Fibroblast of skin of left biceps (primary cell): ENCODE measurements around the gene CD93.

ENCODE experiments used
- DNase-seq, 2 experiments: peaks; one replicate each; pipeline ENCODE4 v3.0.0-alpha.2; 2013; ENCODE audit warnings: low read depth in 2 of 2

The CD93 gene

DNA sequence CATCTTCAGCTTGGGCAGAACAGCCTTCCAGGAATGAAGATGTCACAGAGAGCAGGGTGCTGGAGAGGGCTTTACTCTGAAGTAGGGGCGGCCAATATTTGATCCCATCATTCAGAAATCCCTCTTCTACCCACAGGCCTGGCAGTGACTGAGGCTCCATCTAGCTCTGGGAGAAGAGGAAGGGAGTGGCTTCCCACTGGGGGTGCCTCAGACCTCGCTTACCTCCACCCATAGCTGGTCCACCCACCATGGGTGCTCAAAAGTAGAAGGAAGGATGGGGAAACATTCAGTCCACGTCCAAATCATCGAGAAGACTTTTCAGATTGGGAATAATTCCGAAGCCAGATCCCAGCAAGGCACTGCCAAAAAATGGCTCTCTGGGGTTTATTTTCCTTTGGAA, 24.9 kb downstream of the CD93 start:
- DNase-seq: no peak

DNA sequence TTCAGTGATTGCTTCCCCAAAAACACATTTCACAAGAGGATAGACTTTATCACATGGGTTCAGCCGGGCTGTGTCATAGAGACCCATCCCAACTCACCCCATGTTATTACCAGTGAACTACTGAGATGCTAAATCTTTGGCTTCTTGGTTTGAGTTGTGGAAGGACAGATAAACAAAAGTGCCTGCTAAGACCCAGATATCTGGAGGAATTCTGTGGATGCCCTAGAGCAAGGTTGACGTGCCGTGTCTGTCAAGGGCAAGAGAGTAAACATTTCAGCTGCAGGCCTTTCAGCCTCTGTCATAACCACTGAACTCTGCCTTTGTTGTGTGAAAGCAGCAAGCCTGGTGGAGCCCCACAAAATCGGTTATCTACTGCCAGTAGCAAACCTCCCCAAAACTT, 25.5 kb downstream of the CD93 start:
- DNase-seq: no peak

DNA sequence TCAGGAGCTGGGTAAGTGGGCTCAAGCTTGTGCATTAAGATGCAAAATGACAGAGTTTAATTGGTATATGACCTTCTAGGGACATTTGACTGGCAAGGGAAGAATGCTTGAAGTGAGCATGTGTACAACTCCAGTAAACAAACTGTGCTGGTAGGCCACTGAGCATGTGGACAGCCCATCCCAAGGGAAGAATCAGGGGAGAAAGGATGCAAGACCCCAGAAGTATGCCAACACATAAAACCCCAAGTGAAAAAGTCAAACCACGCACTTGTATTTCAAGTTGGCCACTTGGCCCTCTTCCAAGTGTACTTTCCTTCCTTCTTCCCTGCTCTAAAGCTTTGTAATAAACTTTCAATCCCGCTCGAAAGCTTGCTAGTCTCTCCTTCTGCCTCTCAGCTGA, 26.3 kb downstream of the CD93 start:
- DNase-seq: no peak

DNA sequence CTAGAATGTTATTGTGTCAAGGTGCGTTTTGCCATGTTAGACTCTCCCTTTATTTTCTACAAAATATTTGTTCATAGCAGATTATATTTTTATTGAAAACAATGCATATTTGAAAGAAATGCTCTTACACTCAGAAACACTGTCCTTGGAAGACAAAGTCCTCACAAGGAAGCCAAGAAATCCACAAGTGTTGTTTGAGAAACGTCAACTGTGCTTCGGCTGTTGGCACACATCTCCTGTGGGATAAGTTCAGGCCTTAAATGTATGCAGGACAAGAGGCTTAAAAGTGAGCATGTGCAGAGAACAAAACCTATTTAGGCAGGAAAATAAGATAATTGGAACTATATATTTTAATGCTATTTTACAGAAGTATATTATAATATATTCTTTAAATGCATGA, 27.1 kb downstream of the CD93 start:
- DNase-seq: no peak

DNA sequence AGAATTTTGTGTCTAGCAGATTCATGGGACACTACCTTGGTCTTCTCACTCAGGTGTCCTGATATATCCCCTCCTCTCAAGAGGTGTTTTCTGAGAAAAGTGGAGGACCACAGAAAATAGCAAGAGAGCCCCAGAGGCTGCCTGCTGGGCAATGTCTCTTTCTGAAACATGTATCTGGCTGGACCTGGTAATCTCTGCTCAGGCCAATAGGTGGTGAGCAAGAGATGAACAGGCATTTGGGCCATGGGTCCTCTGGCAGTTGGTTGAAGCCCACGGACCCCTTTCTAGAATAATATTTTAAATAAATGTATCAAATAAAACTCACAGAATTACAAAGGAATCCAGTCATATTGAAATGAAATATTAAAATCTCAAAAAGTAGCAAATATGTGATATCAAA, 27.9 kb downstream of the CD93 start:
- no peak for DNase-seq

DNA sequence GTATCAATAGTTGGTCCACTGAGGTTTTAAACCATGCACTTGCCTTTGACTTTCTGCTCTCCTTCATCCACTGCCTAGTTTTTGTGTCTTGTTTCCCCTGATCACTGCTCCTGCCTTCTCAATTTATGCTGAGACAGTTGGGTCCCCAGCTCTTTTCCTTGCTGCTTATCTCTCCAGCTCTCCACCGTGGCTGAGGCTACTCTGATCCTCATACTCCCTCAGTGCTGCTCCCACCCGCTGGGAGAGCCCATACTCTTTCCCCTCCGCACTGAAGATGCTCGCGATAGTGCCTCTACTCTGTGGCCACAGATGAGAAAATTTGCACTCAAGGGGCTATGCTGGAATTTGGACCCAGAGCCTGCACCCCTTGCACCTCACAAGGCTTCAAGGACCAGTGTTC, 33.2 kb downstream of the CD93 start:
- DNase-seq: no peak

DNA sequence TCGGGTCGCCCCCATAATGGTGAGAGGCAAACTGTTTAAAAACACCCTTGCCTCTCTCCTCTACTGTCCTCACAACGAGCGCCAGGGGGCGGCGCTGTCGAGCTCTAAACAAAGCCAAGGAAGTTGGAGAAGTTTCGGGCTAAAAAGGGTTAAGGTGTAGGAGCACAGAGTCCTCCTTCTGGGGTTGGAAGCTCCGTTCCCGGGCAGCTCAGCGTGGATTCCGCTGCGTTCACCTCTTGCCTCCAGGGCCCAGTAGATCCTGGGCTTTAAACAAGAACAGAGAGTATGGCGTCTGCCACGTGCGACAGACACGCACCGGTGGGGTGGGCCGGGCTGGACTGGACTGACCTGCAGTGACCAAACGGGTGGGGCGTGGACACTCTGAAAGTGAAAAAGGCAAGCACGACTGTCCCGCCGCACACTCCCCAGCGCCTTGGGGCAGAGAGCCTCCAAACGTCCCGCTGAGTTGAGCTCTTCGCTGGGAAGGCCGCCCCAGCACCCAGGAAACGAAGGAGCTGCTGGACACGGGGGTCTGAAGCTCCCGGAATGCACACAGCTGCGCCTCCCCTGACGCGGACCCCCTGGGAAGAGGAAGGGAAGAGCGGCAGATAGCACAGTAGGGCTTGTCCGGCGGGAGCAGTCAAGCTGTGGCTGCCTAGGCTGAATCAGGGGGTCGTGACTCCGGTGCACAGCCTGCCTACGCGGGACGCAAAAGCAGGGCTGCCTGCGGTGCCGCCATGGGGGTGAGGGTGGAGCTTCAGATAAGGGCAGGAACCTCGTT, 35.1 kb downstream of the CD93 start:
- DNase-seq: peak; percentile 65 to 70

DNA sequence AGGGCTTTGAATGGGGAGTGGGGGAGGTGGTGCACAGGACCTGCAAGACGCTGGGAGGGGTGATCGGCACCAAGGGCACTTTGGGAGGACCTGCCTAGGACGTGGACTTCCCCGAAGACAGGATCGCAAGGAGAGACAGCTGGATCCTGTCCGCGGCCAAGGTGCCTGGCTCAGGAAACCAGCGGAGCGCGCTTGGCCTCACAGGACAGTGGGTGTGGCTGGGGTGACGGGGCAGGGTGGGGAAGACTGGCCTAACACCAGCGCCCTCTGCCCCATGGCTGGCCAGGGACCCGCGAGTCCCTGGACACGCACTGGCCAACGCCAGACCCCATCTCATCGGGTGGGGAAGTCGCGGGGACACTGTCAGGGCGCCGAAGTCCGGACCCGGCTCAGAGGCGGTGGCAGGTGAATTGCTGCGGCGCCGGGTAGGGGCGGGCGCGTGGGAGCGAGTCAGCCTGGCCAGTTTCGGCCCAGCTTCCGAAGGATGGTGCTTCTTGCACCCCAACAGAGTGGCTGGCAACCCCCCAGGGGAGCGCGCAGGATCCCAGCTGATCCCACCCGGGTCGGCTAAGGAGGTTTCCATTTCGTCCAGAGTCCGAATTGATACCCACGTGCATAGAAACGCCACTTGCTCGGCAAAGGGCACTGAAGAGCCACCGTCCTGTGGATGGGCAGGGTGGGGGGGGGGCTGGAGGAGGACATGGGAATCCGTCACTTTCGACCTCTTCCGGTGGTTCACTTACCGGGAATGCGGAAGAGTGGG, 35.9 kb downstream of the CD93 start:
- no peak for DNase-seq

DNA sequence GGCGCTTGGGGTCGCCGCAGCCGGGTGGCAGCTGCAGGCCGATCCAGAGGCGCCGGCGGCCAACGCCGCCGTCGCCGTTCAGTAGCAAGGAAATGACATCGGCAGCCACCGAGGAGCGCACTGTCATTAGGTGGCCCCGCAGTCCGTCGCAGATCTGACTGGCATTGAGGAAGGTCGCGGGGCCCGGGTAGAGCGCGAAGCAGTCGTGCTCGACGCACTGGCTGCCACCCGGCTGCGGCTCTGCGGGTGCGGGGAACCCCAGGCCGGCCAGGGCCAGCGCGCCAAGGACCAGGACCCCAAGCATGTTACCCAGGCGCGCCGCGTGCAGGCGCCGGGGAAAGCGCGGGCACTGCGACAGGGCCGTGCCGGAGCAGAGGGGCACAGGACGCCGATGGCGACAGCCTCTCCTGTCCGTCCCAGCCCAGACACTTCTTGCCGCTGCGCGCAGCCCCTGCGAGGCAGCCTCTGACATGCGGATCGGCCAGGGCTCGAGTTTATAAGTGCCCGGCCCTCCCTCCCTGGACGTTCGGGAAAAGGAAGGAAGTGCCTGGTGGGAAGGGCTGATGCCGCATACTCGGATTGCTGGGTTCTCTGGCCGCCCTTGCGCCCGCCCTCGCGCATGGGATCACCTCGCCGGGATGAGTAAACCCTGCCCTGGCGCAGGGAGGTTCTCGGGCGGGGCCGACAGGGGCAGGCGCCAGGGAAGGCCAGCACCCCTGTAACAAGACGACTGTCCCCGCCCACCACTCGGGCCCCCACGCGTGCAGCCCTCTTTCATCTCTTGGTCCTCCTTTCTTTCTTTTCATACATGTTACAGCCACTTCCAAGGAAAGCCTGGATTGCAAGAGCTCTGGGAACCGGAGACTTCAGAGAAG, 36.7 kb downstream of the CD93 start, which contains the start of gene THBD:
THBD (minus strand) TSS at position 472 of the 875 bp plus-strand sequence; CDS start at position 304, 168 bp downstream.
- no peak for DNase-seq

DNA sequence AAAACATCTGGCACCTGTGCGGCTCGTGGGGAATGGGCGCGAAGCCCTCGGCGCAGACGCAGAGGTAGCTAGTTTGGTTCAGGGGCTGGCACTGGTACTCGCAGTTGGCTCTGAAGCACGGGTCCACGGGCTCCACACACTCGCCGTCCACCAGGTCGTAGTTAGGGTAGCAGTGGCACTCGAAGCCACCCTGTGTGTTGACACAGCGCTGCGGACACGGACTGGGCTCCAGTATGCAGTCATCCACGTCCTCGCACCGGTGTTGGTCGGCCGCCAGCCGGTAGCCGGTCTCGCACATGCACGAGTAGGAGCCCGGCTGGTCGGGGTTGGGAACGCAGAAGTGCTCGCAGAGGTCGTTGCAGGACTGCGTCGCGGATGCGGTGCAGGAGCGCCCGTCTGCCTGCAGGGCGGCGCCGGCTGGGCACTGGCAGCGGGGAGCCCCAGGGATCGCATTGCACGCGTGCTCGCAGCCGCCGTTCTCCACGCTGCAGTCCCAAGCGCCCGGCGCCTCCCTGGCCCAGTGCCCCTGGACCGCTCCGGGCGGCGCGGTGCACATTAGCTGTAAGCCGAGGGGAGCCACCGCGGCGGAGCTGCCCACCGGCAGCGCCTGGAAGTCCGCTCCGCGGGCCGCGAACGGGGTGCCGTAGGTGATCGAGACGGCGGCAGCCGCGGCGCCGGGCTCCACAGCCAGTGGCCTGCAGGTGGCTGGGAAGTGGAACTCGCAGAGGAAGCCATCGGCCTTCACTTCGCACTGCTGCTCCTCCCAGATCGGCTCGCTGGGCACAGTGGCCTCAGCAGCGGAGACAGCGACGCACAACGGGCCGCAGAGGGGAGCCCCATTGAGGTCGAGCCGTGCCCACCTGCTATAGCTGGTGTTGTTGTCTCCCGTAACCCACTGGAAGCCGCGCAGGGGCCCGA, 37.6 kb downstream of the CD93 start:
- no peak for DNase-seq

DNA sequence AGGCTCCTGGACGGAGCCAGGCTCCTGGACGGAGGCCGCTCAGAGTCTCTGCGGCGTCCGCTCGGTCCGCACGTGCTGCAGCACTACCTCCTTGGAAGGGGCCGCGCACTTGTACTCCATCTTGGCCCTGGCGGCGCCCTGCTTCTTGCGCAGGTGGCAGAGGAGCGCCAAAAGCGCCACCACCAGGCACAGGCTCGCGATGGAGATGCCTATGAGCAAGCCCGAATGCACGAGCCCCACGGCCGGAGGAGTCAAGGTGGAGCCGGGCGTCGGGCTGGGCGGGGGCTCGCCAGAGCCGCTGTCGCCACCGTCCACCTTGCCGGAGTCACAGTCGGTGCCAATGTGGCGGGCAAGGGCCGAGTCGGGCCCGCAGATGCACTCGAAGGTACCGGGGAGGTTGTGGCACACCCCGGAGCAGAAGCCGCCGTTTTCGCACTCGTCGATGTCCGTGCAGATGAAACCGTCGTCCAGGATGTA, 38.3 kb downstream of the CD93 start:
- DNase-seq: no peak

DNA sequence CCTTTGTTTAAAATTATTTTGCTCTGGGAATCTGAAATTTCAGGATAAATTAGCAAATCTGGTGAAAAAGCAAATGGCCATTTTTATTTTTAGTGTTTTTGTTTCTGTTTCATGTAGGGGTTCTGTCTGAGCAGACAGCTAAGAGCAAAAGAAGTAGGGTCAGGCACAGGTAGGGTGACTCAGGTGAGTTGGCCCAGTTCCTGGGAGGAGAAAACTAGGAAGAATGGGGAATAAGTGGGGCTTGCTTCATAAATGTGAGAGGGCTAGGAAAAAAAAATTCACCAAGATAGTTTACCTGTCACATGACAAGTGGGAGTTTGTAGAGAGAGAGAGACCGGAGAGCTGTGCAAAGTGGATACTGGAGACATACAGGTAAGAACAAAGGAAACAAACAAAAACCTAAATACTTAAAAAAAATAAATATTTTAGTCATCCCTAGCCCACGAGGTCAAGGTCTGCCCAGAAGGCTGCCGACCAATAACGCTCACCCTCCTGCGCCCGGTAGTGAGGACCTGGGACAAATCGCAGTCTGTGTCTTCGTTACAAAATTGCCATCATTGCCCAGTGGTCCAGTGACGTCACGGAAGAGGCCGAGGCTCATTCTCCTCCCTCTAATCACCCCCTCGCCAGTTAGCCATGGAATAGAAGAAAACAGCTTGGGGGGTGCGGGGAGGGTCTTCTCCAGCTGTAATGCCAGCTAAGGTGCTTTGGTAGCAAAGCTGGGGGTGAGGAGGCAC, 39.0 kb downstream of the CD93 start:
- DNase-seq: no peak

DNA sequence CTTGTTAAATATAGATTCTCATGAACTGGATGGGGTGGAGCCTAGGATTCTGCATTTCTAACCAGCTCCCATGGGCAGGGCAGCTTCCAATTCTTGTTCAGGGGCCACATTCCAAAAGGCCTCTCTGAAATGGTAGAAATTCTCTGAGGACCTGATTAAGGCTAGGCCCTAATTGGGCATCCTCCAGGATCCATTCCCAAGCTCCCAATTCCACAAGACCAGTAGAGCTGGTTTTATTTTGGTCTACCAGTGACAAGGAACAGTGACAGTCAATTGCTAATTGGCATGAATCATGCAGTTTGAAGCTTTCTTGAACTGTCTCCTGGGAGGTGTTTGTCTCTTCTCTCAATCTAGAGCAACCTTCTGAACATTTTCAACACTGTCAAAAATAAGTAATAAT, 39.7 kb downstream of the CD93 start:
- DNase-seq: no peak

DNA sequence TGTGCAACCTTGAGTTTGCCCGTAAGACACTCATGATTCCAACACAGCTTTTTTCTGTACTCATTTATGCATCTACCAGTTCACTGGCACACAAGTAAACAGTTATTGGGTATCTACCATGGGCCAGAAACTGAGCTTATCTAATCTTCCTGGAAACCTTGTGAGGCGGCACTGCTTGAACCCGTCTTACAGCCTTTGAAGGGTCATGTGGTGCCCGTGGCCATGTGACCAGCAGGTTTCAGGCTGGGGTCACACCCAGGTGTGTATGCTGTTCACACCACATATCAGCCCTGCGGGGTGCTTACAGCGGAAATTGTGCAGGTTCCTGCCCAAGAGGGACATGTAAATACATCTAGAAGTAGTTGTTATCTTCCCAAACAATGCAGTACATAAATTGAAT, 42.7 kb downstream of the CD93 start:
- no peak for DNase-seq

DNA sequence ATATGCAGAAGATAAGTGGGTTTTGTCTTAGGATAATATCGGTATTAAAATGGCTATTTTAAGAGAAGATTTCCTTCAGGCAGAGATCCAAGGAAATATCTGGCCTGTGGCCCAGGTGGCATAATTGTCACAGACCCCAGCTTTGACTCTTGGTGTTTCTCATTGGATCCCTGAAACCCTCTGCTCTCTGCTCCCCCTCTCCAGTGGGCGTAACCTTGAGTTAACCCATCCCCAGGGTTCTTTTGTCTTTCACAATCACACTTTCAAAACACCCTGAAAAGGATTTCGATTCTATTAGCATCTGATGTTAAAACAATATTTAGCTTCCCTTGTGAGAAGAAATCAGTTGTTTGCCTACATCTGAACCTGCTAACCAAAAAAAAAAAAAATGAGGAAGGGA, 43.9 kb downstream of the CD93 start:
- DNase-seq: no peak

DNA sequence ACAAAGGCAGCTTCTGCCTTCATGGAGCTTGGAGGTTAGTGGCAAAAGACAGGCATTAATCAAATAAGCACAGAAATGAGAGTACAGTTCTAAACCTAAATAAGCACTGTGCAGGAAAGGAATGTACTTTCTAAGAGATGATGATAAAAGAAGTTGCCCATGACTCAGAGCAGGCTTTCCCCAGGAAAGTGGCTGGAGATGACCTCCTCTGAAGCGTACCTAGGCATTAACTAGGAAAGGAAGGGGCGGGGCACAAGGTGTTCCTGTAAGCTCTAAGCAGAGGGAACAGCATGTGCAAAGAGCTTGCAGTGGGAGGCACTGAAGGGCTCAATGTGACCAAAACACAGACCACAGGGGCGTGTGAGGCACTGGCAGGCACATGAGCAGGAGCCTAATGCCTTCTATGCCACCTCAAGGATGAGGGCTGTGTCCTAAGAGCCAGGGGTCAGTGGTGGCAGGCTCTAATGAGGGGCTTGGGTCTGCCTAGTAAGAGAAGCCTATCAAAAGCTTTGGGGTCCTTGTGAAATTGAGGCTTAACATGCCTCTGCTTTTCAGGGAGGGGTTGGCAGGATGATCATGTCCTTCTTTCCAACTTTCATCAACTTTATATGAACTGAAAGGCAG, 46.1 kb downstream of the CD93 start:
- DNase-seq: no peak

DNA sequence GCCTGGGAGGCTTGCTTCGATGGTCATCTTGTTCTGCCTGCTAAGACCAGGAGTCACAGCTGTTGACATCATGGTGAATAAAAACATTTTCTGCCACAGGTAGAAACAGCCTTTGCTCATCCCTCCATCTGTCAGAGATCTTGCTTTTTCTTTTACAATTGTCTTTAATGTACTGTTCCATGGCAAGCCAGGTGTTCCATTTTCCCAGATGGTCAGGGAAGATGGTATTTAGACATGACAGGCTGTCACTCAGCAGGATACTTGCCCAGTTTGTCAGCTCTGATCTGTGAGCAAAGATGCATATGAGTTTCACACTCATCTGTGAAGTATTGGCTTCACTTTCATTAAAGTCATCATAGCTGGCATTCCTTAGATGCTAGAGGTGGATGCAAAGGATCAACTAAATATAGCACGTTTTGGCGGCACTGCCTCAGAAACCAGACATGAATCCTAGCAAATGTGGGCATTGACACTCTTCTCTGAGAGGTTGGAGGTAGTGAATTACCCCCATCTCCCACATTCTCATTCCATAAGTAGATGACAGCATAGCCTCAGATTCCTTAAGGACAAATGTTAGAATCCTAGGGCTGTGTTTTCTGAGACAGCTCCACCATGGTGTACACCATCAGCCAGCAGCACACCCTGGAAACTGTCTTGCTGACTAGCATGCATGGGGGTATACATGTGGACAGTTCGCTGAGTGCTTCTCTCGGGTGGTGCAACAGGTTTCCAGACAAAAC, 46.8 kb downstream of the CD93 start:
- no peak for DNase-seq

DNA sequence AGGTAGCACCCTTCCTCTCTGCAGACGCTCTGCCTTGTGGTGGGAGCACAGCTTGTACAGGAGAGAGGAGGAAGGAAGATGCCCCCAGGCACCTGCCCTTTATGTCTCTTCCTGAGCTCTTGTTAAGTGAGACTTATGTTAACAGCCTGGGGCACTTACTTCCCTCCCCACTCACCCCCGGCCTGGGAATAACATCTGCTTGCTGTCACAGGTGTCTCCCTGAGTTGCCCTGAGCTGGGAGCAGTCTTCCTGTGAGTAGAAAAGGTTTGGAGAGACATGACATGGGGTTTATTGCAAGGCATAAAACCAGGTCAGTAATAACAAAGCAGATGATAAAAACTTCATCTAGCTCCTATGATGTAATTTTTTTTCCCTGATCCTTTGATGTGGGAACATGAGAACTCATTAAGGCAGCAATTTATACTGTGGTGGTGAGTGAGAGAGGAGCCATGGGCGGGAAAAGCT, 49.1 kb downstream of the CD93 start:
- no peak for DNase-seq

DNA sequence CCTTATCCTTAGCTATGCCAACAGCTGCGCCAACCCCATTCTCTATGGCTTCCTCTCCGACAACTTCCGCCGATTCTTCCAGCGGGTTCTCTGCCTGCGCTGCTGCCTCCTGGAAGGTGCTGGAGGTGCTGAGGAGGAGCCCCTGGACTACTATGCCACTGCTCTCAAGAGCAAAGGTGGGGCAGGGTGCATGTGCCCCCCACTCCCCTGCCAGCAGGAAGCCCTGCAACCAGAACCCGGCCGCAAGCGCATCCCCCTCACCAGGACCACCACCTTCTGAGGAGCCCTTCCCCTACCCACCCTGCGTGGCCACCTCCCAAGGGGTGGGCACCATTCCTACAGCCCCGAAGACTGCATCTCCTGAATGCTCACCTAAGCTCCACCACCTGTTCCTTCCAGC, 49.8 kb downstream of the CD93 start:
- no peak for DNase-seq
